GM19372 (cell line): ENCODE data around the gene MCM3.
A peak's percentile ranks its signal among the peaks of the same experiment; 100 is the strongest.

ENCODE experiments used
- ATAC-seq: cut with Tn5 transposase; IDR thresholded peaks from one replicate; pipeline ENCODE4 v1.9.1; 2021; ENCODE audit warnings: mild to moderate bottlenecking, low read depth, moderate library complexity; ENCODE audit not compliant: unreplicated experiment

Gene MCM3

DNA sequence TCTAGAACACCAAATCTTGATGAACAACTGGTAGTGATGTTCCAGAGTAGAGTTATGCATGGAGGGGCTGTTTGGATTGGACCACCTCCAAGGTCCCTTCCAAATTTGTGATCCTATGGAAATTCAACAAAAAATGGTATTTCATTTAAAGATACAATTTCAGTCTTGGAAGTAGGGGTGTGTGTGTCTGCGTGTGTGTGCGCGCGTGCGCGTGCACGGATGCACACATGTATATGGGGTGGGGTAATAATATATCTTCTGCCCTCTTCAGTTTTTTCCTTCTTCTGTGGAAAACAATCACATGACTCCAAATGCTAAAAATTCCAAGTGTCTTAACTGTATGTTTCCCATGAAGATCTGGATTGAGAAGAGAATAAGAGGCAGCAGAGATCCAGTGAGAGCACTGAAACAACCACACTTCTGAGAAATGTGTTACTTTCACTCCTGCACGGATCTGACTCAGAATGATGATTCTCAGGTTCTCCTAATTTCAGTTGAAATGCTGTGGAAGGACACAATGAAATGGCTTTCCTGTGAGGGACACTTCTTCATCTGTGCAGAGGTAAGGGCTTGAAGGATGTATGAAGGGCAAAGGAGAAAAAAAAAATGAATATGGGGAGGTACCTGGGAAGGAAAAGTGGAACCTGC, 29.7 kb downstream of the MCM3 start:
- no peak for ATAC-seq

DNA sequence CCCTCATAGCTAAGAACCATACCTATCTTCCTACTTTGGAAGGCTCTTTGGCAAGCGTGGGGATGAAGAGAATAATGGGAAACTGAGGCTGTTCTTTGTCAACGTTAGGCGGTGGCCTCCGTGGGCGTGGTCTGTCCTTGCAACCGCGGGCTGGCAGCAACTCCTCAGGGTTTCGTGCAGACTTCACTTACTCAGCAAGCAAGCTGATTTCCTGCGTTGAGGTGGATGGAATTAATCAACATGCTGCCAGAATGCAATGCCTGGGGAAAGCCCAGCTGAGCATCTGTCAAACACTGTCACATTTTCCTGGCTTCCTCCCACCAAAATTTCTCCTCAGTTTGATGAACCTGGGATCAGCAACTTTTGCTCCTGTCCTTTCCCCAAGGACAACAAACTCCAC, 31.0 kb downstream of the MCM3 start:
- ATAC-seq = no peak

DNA sequence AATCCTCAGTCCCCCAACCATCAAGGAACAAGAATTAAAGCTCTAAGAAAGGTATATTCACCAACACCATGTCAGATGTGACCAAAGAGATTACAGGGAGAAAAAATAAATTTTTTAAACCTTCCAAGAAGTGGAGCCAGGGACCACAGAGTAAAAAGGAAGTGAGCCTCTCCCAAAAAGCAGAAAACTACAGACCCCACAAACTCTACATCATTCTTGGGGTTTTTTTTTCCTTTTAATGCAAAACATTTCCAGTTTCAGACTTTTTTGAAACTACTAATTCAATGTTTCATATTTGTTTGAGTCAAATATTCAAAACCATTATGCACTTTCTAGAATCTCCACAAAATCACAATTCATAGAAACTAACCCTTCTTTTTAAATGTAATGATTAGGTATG, 33.4 kb downstream of the MCM3 start:
- no peak for ATAC-seq

DNA sequence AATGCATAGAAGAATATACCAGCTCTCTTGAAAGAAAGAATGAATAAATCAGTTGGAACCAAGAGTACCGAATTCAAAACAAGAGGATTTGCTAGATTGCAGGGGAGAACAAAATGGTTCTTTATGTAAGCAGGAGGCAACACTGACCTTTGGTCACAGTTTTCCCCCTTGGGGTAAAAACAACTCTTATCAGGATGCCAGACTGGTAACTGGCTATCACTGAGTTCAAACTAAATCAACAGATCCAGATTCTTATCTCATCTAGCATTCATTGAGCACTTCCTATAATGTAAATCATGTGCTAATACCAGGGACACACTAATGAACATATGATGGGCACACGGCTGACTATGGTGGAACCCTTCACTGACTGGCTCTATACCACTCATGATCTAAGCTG, 35.5 kb downstream of the MCM3 start:
- no peak for ATAC-seq

DNA sequence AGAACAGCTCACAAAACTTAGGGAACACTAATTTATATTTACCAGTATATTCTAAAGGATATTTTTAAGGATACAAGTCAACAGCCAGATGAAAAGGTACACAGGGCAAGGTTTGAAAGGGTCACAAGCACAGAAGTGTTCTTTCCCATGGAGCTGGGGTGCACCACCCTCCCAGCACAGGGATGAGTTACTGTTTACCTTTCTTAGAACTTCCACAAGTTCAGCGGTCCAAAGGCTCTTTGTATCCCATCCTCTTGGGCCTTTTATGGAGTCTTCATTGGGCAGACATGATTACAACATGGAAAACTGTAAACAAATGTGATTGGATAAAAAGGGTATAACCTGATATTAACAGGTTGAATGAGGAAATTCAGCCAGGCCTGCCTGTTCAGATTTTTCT, 39.1 kb downstream of the MCM3 start:
- no peak for ATAC-seq

DNA sequence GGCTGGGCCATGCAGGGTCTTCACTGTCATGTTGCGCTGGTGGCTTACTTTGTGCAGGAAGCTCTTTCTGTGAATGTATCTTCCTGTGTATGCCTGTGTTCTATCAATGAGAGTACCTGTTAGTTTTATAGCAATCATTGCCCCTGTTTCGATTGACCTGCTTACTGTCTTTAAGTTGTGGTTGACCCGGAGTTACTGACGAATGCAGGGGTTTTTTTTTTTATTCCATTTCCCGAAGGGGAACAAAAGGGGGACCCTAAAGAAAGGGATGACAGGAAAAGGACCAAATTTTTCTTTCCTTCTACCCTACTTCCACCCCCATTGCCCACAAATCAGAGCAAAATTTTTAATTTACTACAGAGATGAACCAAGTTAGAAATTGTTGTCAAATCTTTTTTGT, 40.1 kb downstream of the MCM3 start, which contains the start of gene IL17F:
Gene IL17F, minus strand, starts transcription at position 101 of the 400 bp plus-strand sequence. Its CDS starts 71 bp downstream, at position 30.
- ATAC-seq = no peak

DNA sequence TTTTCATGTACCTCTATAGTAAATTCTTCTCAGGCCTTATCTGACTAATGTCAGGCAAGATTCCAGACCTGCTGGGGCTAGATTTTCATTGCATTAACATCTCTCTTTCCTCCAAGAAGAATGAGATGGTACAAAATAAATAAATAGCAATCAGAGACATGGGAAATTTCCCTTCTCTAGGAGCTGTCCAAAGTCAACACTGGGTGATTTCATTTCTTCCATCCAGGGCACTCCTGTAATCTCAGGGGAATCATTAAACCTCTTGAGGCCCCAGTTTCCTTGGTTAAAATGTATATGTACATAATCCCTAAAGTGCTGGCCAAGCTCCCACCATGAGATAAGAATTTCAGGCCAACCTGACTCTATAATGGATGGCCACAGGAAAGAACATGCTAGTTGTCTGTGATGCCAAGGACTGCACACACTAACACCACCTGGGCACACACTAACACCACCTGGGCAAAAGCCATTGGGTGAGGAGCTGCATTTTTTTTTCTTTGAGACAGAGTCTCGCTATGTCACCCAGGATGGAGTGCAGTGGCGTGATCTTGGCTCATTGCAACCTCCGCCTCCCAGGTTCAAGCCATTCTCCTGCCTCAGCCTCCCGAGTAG, 41.2 kb downstream of the MCM3 start:
- ATAC-seq = no peak

DNA sequence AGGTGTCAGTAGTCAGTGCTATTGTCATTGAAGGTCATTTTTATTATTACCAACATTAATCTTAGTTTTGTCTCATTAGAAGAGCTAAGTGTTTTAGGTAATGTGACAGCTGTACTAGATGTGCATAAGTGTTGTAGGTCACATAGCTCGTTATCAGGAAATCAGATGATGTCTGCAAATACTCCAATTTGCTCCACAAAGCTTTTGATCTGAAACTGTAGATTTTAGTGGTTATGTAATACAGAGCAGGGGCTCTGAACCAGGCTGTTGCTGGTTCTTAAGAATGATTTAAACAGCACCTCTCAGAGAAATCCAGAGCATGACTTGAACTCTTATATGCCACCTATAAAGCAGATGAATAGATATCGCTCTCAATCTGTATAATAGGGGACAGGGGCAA, 42.7 kb downstream of the MCM3 start:
- no peak for ATAC-seq

DNA sequence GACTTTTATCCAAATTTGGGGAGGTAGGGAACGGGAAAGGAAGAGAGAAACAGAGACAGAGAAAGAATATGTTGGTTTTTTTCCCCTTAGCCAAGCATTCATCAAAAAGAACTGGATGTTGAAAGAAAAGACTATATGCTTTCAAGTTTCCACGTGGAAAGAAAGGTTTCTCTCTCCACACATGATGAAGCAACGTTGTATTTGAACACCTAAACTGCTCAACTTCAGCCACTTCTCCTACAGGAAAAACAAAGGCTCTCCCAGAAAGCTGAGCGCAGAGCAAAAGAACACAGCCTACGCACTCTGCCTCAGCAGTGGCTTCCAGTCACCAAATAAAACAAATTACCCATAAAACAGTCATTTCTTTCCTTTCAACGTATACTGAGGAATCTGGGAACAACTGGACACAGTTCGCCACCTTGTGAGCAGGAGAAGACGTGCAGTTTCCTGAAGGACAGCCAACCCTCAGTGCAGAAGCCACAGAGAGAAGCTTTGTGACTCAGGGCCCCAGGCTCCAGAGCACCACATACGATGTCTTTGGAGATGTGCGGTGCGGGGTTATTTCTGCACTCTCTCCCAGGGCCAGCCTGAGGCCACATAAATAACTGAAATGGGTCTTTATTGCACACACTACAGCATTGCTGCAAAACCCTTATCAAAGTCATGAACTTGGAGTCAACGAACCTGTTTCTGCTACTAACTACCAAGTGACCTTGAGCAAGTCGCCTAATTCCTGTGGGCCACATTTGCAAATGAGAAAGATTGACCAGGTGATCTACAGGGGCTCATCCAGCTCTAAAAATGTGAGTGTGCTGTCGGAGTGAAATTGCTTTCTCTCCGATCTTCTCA, 50.3 kb downstream of the MCM3 start:
- ATAC-seq = peak; percentile 83

DNA sequence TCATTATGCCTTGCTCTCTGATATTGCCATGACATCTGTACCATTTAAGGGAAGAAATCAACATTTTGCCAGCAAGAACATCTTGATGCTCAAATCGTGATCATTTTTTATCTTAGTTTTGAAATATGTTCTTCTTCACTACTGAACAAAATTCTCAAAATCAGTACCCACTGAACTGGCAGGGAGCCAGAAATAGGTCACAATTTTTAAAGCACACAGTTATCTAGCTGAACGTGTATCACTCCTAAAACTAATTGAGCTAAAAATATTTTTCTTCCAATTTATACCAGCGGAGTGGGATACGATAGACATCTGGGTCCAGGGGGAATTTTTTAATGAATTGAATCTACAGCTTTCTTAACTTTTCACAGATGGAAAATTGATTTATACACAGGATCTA, 51.5 kb downstream of the MCM3 start:
- no peak for ATAC-seq

DNA sequence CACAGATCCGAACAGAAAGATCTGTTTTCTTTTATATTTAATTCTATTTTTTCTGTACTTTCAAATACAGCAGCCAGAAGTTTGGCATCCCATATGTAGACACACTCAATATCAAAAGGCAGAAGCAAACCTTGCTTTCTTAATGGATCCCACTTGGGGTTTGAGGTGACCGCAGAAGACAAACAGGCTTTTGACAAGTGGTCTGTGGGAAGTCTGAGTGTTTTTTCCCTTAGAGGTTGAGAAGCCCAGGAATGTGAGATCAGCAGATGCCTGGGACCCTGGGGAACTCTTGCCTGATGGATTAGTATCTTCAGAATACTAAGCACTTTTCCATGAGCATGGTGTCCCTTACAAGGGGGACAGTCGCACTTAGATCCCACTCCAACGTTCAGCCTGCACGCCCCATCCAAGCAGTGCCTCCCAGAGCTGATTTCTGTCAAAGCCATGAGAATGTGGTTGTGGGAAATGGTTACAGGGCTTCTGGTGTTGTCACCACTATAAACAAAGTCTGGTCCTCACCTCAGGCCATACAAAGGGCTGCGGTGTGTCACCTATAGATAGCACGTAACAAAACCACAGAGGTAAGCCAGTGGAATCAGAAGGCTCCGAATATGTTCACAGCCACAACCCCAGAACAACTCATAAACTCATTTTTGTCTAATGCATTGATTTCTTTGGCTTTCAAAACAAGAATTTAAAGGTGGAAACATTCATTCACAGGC, 53.0 kb downstream of the MCM3 start:
- no peak for ATAC-seq

DNA sequence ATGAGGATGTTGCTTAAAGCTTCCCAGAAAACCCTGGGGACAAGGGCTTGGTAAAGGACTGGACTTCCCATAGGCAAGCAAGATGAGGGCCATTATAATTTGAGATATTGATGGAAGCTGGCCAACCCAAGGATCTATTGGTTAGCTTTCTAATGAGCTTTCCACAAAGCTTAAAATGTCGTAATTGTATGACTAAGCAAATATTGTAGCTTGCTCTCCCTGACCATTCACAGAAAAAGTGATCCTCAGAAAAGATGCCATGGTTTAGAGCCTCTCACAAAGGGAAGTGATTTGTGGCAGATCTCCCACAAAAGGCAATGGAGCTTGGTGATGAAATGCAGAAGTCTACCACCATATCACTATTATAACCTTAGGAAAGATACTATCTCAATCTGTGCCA, 53.9 kb downstream of the MCM3 start:
- no peak for ATAC-seq

DNA sequence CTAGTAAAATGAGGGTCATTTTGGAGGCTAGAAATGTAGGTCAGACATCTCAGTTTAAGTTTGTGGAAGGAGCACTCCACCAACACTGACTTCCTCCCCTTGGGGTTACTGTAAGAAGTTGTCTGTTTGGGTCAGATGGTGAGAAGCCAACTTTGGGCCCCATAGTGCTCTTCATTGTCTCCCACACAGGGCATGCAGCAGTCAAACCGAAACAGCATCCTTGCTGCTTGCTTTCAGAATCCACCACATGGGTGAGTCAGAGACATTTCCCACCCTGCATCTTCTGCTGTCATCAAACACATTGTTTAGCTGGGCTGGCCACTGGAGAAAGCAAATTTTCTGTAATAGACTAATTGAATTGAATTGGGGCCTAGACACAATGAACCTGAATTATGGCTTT, 57.0 kb downstream of the MCM3 start:
- ATAC-seq = peak; percentile 100

DNA sequence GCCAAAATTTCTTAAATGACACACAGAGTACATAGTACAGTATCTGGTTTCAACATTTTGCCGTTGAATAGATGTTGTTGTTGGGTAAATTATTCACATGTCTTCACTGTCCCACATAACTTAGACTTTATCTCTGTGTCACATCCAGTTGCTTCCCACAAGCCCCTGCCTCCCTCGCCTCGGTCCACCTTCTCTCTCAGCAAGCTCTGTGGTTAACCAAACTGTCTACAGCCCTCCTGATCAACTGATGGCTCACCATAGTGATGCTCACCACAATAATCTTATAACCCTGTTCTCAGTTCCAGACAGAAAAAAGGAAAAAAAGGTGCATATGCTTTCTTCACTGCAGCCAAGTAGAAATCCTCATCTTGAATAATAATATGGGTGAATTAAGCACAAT, 63.2 kb downstream of the MCM3 start:
- peak; percentile 70 for ATAC-seq

DNA sequence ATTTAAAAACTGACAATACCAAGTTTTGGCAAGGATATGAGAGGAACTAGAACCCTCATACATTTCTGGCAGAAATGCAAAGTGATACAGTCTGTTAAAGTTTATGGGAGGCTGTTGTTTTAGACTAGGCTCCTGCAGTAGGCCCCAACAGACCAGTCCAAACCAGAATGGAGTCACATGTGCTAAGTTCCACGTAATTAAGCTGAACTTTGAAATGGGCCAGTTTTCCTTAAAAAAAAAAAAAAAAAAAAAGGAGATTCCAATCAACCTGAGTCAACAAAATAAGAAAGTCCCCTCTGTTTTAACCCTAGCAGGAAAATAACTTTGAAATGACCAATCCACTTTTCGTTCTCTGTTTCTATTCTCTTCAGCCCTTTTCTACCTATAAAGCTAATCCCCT, 66.8 kb downstream of the MCM3 start:
- no peak for ATAC-seq

DNA sequence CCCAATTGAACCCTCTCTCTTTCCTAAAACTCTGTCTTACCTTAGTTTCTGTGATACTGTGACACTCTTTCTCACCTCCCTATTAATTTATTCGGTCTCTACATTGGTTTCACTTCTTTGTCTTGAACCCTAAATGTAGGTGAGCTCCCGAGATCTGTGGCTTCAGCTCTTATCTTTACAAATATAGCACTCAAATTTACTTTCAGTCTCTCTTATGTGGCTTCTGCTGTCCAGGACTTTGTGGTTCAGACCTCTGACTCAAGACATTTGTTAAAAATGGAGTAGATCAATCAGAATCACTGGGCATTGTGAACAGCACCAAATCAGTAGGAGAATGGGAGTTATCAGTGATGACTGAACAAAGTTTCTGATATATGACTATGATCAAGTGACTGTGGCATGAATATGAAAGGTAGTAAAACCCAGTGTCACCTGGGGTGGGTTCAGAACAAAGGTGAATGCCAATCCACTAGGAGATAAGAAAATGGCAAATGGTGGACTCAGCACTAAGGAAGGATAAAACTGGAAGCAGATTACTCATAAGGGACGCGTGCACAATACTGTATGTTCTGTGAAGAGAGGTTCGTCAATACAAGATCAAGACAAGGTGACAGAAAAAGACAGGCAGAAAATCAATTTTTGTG, 67.5 kb downstream of the MCM3 start:
- peak; percentile 52 for ATAC-seq

DNA sequence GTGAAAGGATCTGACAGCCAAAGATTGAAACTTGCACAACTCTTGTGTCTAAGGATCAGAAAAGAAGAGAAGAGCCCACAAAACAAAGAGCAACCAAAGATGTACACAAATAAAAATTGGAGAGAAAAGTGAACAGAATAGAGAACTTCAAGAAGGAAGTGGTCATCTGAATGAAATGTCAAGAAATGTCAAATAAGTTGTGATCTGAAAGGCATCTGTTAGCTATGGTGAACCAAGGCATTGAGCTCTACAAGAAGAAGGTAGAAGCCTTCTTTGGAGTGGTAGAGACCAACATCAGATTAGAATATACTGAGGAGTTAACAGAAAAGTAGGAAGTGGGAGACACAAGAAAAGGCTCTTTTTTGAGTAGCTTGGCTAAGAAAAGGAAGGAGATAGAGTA, 68.8 kb downstream of the MCM3 start:
- no peak for ATAC-seq
